HepG2 (cell line): ENCODE results near the gene NR1I2. TPM values are rescaled to one million over a fixed set of nuclear protein-coding genes. Genes with fewer than 3 reads are reported as not detected.
A peak's percentile ranks its signal among the peaks of the same experiment; 100 is the strongest.

Source experiments
- FOSL2 ChIP-seq: sonication (generic); formaldehyde crosslinking; IDR thresholded peaks from 2 replicates; pipeline ENCODE4 v1.4.0; 2020; ENCODE audit warnings: missing genetic modification reagents
- FOXK1 ChIP-seq: sonication (generic); formaldehyde crosslinking; IDR thresholded peaks from 2 replicates; pipeline ENCODE4 v1.4.0; 2020; ENCODE audit warnings: low read depth, missing genetic modification reagents, borderline replicate concordance
- FOXP1 ChIP-seq, 2 experiments: fragments of 450-650 bp in 1 of 2; IDR thresholded peaks; 2 replicates each; pipeline ENCODE4 v1.6.1; 2017 to 2018; ENCODE audit warnings: antibody characterized with exemption in 1 of 2
- HDAC6 ChIP-seq: fragments of 200-600 bp; sonication (generic); IDR thresholded peaks from 2 replicates; pipeline ENCODE4 v1.7.0; 2017; ENCODE audit warnings: mild to moderate bottlenecking, antibody characterized with exemption, low read length, low read depth
- ISX ChIP-seq: sonication (generic); formaldehyde crosslinking; conservative IDR thresholded peaks from 2 replicates; pipeline ENCODE4 v1.5.0; 2020; ENCODE audit warnings: missing genetic modification reagents
- TEAD3 ChIP-seq: optimal IDR thresholded peaks from 2 replicates; pipeline ENCODE3; 2016; ENCODE audit warnings: borderline replicate concordance
- TFE3 ChIP-seq: IDR thresholded peaks from 2 replicates; pipeline ENCODE4 v1.6.1; 2016
- YEATS4 ChIP-seq: sonication (generic); formaldehyde crosslinking; IDR thresholded peaks from 2 replicates; pipeline ENCODE4 v1.4.0; 2020; ENCODE audit warnings: missing genetic modification reagents, borderline replicate concordance
- ZBTB38 ChIP-seq: sonication (generic); formaldehyde crosslinking; IDR thresholded peaks from 2 replicates; pipeline ENCODE4 v1.5.1; 2020; ENCODE audit warnings: mild to moderate bottlenecking, missing genetic modification reagents
- ZFP41 ChIP-seq: sonication (generic); formaldehyde crosslinking; IDR thresholded peaks from 2 replicates; pipeline ENCODE4 v1.4.0; 2020; ENCODE audit warnings: mild to moderate bottlenecking, missing genetic modification reagents, borderline replicate concordance
- ZFP82 ChIP-seq: sonication (generic); formaldehyde crosslinking; IDR thresholded peaks from 2 replicates; pipeline ENCODE4 v1.5.1; 2020; ENCODE audit warnings: mild to moderate bottlenecking, missing genetic modification reagents, borderline replicate concordance
- ZFP91 ChIP-seq: sonication (generic); formaldehyde crosslinking; IDR thresholded peaks from 2 replicates; pipeline ENCODE4 v1.9.0; 2022; ENCODE audit warnings: missing genetic modification reagents, mild to moderate bottlenecking, borderline replicate concordance
- ZNF263 ChIP-seq: sonication (generic); formaldehyde crosslinking; IDR thresholded peaks from 2 replicates; pipeline ENCODE4 v1.4.0; 2020; ENCODE audit warnings: missing genetic modification reagents
- ZNF318 ChIP-seq: sonication (generic); formaldehyde crosslinking; IDR thresholded peaks from 2 replicates; pipeline ENCODE4 v1.4.0; 2020; ENCODE audit warnings: mild to moderate bottlenecking, missing genetic modification reagents
- ZNF383 ChIP-seq: sonication (generic); formaldehyde crosslinking; IDR thresholded peaks from 2 replicates; pipeline ENCODE4 v1.4.0; 2020; ENCODE audit warnings: missing genetic modification reagents, mild to moderate bottlenecking, borderline replicate concordance
- ZNF513 ChIP-seq: sonication (generic); formaldehyde crosslinking; conservative IDR thresholded peaks from 2 replicates; pipeline ENCODE4 v1.5.0; 2020; ENCODE audit warnings: missing genetic modification reagents
- polyA plus RNA-seq, 8 experiments: library from polyadenylated mRNA; depleted of rRNA in 3 of 8; stranded (reverse) in 7 of 8; unstranded in 1 of 8; fragments of >200 nt; fragmentation: Illumina TruSeq in 4 of 8; extraction: Trizol in 4 of 8; gene quantifications; 2 replicates each; pipeline versions ENCODE4 v1.2.1 to v1.2.3, GENCODE V29; 2011 to 2016; ENCODE audit warnings: low read depth in 4 of 8, missing spikeins in 1 of 8, mixed read lengths in 1 of 8; ENCODE audit not compliant: insufficient read depth in 1 of 8
- total RNA-seq, 5 experiments: library from RNA; depleted of rRNA; stranded (reverse); fragments of >200 nt; fragmentation: Illumina TruSeq; extraction: Trizol; gene quantifications; 2 replicates each; pipeline ENCODE4 v1.2.3, GENCODE V29; 2016; ENCODE audit warnings: low read depth in 1 of 5

NR1I2 gene
- total and polyA plus RNA-seq, 2 of the 13 experiments (the other 11 are each of a cell fraction or from before 2014, with no cell fraction given), result 8.8 to 13.4 TPM

- TF ChIP-seq FOSL2 (peak; percentile 65), ZNF318 (no peak), ZFP41 (no peak), YEATS4 (no peak), ISX (no peak), FOXP1 (IDR thresholded peaks at IDR 0.05) (no peak), FOXP1 (CRISPR knock-in tag; IDR thresholded peaks at IDR 0.05) (peak; percentile 59; the same call in 1 of the 2 replicates), ZFP82 (no peak), ZNF513 (CRISPR knock-in tag) (no peak), TFE3 (CRISPR knock-in tag) (no peak), FOXK1 (CRISPR knock-in tag) (no peak), ZFP91 (CRISPR knock-in tag) (no peak), TEAD3 (CRISPR knock-in tag) (no peak), ZNF263 (CRISPR knock-in tag) (peak; percentile 98), ZNF383 (no peak), ZBTB38 (CRISPR knock-in tag) (no peak), HDAC6 (no peak)
Observed at GRCh38 chr3:119795849-119796248, 13.9 kb downstream of the NR1I2 start (continued).
